Activated CD4-positive, alpha-beta T cell treated with anti-CD3 and anti-CD28 coated beads, Interleukin-2, amount 50 U/mL, for 16 hours (primary cell): ENCODE measurements around the gene ABR.

ENCODE experiments used
- DNase-seq: peaks from one replicate; pipeline ENCODE4 v3.0.0-alpha.2; 2020

ABR gene

DNA sequence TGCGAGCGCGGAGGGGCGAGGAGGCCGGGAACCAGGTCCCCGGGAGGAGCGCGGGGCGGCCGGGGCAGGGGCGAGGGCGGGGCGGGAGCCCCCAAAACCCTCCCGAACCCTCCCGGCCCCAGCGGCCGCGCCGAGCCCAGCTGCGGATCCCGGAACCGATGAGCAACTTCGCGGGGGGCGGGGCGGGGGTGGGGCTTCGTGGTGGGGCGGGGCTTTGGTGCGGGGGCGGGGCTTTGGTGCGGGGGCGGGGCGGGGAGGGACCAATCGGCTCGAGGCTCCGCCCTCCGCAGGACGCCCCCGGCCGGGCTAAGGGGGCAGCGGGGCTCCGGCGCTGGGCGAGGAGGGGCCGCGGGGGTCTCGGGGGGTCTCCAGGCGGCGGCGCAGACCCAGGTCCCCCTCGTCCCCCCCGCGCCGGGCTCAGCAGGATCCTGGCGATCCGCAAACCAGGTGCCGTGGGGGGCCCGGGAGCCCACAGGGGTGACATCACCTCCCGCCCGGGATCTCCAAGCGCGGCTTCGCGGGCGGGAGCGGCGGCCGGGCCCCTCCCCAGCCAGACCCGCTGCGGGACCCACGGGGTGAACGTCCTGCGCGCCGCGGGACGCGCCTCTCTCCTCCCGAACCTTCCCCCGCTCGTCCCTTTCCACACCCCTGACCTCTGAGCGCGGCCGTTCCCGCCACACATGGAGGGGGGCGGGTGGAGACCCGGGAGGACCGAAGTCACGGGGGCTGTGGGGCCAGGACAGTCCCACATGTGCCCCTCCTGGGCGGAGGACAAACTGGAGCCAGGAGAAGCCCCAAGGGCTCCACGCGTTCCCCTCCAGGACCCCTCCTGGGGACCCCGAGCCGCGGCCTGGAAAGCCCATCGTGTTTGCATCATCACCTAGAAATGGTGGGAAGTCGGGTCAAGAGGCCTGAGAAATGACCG is at the start of gene ABR:
TSS of gene ABR (minus strand) at position 164 of the 925 bp plus-strand sequence. CDS start 254 bp downstream, outside the sequence.
- peak; percentile 20 for DNase-seq

DNA sequence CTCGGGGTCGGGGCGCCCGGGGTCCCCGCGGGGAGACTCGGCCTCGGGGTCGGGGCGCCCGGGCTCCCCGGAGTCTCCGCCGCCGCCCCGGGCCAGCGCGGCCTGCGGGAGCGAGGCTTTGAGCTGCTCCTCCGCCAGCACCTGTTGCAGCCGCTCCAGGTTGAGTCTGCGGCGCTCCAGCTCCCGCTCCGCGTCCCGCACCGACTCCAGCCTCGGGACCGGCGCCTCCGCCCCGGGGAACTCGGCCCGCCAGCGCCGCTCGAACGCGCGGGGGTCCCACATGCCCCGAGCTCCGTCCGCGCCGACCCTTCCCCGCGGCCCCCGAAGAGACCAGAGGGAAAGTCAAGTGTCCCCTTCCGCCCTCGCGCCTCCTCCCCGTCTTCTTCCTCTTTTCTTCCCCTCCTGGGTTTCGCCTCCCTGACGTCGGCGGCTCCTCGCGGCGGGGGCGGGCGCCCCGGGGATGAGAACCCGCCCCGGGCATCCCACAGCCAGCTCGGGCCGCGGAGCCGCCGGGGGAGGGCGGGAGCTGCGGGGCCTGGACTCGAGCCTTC is 49.6 kb upstream of the ABR start:
- peak; percentile 22 for DNase-seq

DNA sequence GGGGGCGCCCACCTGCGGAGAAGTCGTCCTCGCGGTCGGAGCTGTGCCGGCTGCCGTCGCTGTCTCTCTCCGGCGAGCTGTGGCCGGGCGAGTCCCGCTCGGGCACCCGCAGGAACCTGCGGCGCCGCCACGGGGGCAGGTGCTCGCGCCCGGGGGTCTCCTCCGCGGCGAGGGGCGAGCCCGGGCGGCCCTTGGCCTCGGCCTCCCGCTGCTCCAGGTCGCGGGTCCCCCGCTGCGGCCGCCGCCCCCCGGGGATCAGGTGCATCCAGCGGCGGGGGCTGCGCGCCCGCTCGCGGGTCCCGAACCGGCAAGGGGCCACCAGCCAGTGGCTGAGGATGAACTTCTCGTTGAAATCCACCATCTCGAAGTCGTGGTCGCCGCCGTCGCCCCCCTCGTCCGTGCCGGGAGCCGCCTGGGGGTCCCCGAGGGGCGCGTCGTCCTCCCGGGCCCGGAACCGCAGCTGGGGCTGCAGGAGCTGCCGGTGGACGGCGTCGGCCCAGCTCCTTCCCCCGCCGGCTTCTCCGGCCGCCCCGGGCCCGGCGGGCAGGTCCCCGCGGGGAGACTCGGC is 49.1 kb upstream of the ABR start:
- no peak for DNase-seq

DNA sequence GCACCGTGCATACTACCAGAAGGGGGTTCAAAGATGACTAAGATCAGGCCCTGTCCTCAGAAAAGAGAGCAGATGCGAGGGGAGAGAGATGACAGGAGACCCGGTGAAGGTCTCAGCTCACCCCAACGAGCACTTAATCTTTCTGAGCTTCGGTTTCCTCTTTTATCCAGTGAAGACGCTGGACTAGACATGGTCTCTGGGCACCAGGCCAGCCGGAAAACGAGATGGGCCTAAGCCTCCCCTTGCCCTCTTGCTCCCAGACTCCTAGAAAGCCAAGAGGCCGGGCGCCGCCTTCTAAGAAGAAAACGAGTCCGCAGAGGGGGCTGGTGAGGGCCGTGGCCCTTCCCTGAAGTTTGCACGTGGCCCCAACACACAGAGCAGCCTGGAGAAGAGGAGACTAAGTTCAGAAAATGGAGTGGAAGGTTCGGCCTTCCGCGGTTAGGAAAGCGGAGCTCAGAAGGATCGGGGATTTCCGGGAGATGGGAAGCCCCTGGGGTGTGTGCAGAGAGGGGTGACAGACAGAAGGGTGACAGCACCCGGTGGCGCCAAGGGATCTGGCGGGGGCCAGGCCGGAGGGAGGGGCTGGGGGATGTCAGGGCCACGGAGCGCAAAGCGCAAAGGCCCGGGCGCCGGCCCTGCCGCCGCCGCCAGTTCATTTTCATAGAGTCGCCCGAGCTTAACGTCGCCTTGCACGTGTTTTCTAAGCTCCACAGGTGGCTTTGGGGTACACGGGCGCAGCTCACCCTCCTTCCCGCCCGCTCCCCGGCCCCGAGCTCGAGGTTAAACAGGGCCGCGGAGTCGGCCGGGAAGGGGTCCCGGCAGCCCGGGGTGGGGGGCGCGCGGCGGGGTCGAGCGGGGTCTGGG is 48.4 kb upstream of the ABR start:
- DNase-seq: peak; percentile 3

DNA sequence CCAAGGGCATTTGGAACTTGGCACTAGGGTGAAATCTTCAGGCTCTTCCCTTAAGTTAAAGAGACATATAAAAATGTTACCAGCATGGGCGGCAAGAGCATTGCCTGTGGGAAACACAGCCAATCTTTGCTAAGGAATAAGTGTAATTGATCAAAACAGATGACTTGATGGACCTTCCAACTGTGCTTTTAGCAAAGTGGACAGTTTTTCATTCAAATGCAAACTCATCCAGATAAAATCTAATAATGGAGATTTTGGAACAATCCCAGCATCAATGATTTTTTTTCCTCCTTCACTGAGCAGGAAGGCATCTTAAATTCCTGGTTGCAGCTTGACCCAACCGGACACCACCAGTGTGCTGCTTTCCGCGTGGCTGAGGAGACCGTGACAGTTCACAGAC is 47.6 kb upstream of the ABR start:
- DNase-seq: no peak

DNA sequence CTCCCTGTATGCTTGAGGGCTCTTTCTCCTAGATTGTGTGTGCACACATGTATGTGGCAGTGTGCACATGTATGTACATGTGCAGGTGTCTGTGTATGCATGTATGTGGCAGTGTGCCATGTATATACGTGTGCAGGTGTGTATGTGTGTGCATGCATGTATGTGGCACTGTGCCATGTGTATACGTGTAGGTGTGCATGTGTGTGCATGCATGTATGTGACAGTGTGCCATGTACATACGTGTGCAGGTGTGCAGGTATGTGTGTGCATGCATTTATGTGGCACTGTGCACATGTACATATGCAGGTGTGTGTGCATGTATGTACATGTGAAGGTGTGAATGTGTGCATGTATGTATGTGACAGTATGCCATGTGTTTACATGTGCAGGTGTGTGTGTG is 46.5 kb upstream of the ABR start:
- DNase-seq: no peak

DNA sequence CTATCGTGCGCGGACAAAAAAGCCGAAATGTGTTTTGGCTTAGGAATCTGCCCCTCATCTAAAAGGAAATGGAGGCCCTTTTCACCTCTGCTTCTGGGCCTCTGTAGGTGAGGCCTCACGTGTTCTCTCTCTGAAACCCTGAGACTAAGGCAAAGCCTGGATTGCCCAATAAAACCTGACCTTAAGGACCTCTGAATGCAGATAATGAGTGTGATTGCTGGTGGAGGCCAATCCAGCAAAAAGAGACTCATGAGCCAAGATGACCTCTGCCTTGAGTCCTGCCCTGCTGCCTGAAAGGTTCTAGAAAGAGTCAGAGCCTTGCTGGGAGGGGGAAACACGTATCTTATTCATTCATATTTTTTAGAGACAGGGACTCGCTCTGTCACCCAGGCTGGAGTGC is 44.5 kb upstream of the ABR start:
- DNase-seq: no peak

DNA sequence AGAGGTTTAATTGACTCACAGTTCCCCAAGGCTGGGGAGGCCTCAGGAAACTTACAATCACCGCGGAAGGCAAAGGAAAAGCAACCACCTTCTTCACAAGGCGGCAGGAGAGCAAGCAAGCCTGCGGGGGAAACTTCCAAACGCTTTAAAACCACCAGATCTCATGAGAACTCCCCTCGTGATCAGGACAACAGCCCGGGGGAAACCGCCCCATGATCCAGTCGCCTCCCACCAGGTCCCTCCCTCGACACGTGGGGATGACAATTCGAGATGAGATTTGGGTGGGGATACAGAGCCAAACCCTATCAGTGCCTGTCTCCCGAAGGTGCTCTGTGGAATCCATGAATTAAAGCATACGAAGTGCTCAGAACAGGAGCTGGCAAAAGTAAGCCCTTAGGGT is 43.9 kb upstream of the ABR start:
- DNase-seq: no peak

DNA sequence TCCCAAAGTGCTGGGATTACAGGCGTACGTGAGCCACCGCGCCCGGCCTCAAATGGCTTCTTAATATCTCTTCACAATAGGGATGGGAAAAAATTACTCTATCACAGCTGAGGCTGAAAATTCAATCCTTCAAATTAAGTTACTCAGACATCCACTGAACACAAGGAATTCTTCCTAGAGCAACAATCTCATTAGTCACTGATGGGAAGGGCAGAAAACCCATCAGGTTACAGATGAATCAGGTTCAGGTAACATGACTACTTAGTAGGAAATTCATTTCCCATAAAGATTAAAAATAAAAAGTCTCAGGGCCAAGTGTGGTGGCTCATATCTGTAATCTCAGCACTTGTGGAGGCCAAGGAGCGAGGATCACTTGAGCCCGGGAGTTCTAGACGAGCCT is 42.5 kb upstream of the ABR start:
- DNase-seq: no peak

DNA sequence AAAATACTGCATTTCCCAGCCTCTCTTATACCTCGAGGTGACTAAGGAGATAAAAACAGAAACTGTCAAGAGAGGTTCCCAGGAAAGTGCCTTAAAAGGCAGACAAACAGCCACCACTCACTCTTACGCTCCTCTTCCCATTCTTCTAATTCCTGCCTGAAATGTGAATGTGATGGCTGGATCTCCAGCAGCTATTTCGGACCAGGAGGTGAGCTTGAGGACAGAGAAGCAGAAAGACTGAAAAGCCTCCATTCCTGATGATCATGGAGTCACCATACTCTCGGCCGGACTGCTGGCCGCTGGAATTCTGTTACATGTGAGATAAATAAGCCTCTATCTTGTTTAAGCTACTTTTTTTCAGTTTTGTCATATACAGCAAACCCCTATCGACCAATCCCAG is 41.4 kb upstream of the ABR start:
- DNase-seq: no peak

DNA sequence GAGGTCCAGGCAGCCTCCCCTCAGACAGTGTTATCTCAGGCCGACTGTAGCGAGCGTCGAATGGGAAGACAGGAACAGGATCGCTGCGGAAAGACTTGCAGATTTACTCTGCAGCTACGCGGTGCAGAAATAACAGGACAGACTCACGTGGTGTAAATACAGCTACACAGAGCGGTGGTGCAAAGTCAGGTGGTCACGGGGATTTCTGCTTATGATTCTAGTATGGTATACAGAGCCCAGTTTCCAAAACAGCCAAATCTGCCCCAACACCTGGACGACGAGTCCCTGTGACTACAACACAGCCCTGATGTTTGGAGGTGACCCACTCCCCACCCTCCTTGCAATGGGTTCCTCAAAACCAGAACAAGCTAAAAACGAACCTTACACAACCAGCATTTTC is 40.6 kb upstream of the ABR start:
- DNase-seq: no peak

DNA sequence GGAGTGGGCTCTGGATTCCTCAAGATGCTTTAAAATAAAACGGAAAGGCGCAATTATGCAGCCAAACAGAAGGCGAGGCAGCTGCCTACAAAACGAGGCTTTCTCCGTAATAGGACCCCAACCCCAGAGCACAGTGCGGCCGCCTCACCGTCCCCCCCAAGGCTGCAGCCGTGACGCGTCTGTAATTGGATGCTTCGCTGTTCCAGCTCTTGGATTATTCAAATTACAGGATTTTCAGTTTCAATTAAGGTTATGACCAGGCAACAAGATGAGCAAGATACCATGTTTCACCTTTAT is 37.3 kb upstream of the ABR start:
- DNase-seq: no peak

DNA sequence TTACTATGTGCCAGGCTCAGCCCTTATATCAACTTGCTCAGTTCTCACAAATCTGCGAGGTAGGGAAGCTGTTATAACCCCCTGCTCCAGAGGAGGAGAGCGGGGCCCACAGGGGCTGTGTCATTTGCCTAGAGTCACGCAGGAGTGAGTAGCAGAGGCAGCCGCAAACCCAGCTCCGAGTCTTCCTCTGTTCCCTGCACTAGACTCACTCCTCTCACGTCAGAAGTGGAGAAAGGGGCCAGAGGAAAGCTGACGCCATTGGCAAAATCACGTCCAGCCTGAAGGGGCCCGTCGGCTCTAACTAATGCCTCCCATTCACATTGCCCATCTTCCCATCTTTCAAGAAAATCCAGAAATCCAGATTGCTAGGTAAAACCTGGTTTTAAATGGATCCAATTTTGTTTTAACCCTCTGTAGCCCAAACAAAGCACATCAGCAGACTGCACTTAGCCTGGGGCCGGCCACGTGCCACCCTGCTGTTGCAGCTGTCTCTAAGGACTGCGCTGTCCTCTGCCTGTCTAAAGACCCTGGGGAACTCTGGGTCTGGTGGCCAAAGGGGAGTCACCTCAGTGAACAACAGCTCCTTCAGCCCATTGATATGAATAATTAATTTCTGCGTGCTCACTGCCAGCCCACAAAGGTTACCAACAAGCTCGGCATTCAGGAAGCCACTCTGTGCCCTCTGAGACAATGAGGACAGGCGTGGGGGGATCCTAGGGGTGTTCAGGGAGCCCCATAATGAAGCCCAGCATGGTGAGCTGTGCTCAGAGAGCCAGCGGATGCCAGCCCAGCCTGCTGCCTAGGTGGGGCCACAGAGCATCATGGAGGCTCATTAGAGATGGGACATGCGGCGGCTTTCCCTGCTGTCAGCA is 36.7 kb upstream of the ABR start:
- no peak for DNase-seq

DNA sequence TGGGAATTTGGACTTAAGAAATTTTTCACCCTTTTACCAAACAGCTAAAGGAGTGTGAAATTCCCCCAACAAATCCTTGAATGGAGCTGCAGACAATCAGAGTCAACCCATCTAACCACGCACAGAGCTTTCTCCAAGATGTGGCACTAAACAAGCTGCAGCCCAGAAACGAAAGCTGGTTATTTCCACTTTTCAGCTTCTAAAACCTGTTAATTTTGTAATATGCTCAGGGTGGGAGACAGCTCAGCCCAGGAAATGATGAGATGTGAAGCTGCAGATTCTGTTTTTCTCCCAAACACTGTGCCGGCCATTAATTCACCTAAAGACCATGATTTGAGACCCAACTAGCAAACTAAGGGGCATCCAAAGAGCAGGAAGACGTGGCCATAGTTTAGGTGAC is 33.2 kb upstream of the ABR start:
- no peak for DNase-seq

DNA sequence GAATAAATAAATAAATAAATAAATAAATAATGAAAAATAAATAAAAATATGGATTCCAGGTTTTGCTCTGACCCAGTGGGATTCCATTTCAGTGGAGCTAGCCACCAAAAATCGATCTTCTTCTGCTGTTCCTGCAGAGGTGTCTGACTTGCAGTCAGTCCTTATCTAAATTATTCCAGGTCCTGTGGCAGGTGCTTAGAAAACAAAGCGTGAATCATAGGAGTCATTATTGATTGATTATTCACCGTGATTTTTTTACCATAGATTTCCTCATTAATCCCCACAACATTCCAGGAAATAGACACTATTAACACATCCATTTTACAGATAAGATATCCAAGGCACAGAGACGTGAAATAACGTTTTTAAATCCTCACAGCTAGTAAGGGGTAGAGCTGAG is 31.5 kb upstream of the ABR start:
- no peak for DNase-seq

DNA sequence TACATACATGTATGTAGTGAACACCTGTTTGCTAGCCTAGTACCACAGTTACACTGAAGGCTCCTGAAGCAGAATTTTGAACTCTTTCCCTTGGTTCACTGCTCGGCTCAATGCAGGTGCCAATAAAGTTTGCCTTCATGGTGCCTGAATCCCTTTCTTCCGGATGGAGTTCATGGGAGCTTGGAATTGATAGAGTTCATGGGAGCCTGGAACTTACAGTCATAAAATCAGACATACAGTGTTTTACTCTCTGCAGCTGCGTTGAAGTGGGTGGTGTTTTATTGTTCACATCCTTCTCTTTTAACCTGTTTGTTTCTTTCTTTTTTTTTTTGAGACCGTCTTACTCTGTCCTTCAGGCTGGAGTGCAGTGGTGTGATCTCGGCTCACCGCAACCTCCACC is 29.2 kb upstream of the ABR start:
- no peak for DNase-seq

DNA sequence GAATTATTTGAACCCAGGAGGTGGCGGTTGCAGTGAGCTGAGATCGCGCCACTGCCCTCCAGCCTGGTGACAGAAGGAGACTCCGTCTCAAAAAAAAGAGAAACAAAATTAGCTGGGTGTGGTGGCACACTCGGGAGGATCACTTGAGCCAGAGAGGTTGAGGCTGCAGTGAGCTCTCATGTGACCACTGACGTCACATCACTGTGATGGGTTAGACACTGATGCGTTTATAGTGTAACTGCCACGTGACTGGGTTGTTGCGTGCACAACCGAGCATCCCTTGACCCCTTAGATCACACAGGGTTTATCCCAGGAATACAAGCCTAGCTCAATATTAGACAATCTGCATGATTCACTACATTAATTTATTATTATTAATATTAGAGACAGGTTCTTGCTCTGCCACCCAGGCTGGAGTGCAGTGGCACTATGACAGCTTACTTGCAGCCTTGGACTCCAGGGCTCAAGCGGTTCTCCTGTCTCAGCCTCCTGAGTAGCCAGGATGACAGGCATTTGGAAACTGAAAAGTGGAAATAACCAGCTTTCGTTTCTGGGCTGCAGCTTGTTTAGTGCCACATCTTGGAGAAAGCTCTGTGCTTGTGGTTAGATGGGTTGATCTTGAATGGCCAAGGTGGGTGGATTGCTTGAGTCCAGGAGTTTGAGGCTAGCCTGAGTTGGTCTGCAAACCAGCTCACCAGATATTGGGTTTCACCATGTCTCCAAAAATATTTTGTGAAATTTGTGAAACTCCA is 26.4 kb upstream of the ABR start:
- no peak for DNase-seq

DNA sequence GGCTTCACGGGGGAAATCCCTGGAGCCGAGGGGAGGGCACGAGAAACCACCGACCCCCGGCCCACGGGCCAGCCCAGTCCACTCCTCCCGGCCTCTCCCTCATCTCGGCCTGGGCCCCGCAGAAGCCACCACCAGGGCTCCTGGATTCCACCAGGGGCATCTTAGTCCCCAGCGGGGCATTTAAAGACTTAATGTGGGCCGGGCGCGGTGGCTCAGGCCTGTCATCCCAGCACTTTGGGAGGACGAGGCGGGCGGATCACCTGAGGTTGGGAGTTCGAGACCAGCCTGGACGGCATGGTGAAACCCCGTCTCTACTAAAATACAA is 24.1 kb upstream of the ABR start:
- DNase-seq: no peak

DNA sequence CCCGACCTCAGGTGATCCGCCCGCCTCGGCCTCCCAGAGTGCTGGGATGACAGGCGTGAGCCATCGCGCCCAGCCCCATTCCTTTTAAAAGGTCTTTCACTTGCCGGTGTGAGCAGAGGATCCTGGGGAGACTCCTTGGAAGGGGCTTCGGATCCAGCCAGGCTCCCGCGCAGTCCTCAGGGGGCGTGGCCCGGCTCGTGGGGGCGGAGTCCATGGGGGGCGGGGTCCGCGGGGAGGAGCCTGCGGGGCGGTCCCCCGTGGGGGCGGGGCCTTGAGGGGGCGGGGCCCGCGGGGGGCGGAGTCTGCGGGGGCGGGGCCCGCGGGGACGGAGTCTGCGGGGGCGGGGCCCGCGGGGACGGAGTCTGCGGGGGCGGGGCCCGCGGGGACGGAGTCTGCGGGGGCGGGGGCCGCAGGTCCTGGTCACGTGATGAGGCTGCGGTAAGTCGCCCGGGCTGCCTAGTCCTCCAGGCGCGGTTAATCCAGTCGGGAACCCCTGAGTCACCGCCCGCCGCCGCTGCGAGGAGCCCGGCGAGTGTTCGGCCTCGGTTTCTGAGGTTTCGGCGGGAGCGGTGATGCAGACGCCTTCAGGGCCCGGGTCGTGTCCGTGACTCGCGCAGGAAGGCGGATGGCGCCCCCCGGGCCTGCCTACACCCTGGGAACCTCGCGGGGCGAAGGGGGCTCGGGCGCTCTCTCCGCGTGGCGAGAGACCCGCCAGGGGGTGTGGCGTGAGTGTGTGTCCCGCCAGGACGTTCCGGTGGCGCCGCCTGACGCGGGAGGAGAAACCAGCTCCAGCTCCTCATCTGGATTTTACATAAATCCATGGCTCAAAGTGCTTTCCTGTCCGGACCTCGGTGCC is 23.6 kb upstream of the ABR start:
- DNase-seq: peak; percentile 40

DNA sequence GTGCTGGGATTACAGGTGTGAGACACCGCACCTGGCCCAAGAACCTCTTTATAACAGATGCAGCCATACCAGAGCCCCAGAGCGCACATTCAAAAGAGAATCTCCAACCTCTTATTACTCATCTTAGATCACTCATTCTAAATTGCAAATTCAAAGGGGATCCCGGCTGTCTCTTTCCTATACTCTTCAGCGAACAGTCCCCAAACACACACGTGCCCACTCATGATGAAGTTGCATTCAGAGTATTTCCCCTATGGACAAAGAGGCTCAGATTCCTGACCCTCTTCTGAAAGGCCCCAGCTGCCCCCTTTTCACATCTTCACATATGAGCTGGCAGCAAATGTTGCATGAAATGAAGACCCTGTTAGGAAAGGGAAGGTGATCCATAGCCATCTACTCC is 22.5 kb upstream of the ABR start:
- no peak for DNase-seq

DNA sequence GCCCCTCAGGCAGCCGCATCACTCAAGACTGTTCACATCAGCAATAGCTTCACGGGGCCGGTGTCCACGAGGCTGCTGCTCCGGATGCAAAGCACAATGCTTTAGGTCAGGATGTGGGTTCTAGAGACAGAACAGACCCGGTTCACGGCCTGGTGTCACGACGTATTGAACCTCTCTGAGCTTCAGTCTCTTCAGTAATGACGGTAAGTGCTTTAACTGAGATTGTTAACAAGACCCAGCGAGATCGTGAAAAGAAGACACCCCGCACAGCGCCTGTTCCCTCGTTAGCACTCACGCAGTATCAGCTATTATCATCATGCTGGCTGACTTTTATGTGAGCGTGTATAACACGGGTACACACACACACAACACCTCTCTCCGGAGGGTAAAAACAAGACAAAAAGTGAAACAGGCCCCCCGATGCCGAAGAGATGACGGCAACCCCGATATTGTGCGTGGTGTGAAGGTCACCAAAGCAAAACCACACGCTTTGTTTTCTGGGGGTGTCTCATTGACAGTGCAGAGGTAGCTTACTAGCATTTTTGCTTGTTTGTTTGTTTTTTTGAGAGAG is 21.4 kb upstream of the ABR start:
- peak; percentile 49 for DNase-seq
